ENCODE results near the gene APOD. TPM values are rescaled to one million over a fixed set of nuclear protein-coding genes. Genes with fewer than 3 reads are reported as not detected.
"Not testable (repeated sequence)": the region's sequence is repeated elsewhere in the genome, so short reads cannot be mapped to it uniquely, and the experiment has no call there.

APOD gene
- total RNA-seq, 1 experiment from 2014 or later, result not detected

GRCh38 chr3:195621095-195621494, 37.4 kb upstream of the APOD start:
- H2AK5ac ChIP-seq (ENCODE audit: insufficient read length, low read length); H3K4me1 ChIP-seq (ENCODE audit: insufficient read depth, low read length); H3K4me2 ChIP-seq (ENCODE audit: insufficient read depth, insufficient read length, low read length); DNase-seq; H3K18ac ChIP-seq (ENCODE audit: insufficient read length, low read depth, low read length); H3K27ac ChIP-seq (ENCODE audit: insufficient read length, low read depth, low read length); H3K9ac ChIP-seq (ENCODE audit: extremely low read depth, insufficient read length, low read length); H3K23ac ChIP-seq (ENCODE audit: insufficient read length, low read depth, low read length); H3K9me3 ChIP-seq (ENCODE audit: control insufficient read depth, low read depth, low read length); H3K4ac ChIP-seq (ENCODE audit: low read depth, low read length); H3K27me3 ChIP-seq (ENCODE audit: insufficient read depth, low read length); H2BK20ac ChIP-seq (ENCODE audit: low read depth, low read length, poor library complexity, severe bottlenecking); H2BK120ac ChIP-seq (ENCODE audit: low read depth, low read length, poor library complexity, severe bottlenecking); H3K56ac ChIP-seq (ENCODE audit: insufficient read length, low read depth, low read length); H3K9me3 Mint-ChIP-seq; H4K8ac ChIP-seq (replicated peaks; ENCODE audit: insufficient read length, low read depth, low read length); H3K27me3 Mint-ChIP-seq (ENCODE audit: low read depth); H3K36me3 Mint-ChIP-seq (ENCODE audit: insufficient read depth in 1 of 3, low read depth in 3 of 3); H2BK5ac ChIP-seq (ENCODE audit: insufficient read length, low read length); H3T11ph ChIP-seq (ENCODE audit: low read length); H3K79me1 ChIP-seq (ENCODE audit: insufficient read depth, low read depth, low read length, poor library complexity, severe bottlenecking); H3K23me2 ChIP-seq (ENCODE audit: insufficient read length, low read depth, low read length, poor library complexity, severe bottlenecking); H4K20me1 ChIP-seq (ENCODE audit: control insufficient read depth, insufficient read depth, insufficient read length); H4K5ac ChIP-seq (ENCODE audit: insufficient read length, low read depth, low read length); H3K14ac ChIP-seq (ENCODE audit: insufficient read depth, low read length); H3K27ac Mint-ChIP-seq; H3K4me3 Mint-ChIP-seq; H4K91ac ChIP-seq (ENCODE audit: insufficient read length, low read depth, low read length); H2BK12ac ChIP-seq (ENCODE audit: insufficient read length, low read depth, low read length); H3K4me1 Mint-ChIP-seq; H3K79me2 ChIP-seq (ENCODE audit: insufficient read depth, low read length); H2AFZ ChIP-seq (ENCODE audit: low read length); H2BK15ac ChIP-seq (ENCODE audit: low read depth, low read length): not testable (repeated sequence)
- no CpG with 5 or more reads among the region's 3 CpGs for WGBS (ENCODE audit: extremely low coverage, insufficient read length, low lambda C conversion rate)

- not testable (repeated sequence) for H4K5ac ChIP-seq (ENCODE audit: insufficient read length, low read depth, low read length); H3K18ac ChIP-seq (ENCODE audit: insufficient read length, low read depth, low read length); H2AFZ ChIP-seq (ENCODE audit: low read length); H3K4ac ChIP-seq (ENCODE audit: low read depth, low read length); H2BK12ac ChIP-seq (ENCODE audit: insufficient read length, low read depth, low read length); H3K4me2 ChIP-seq (ENCODE audit: insufficient read depth, insufficient read length, low read length); H3K14ac ChIP-seq (ENCODE audit: insufficient read depth, low read length); H3K9me3 Mint-ChIP-seq; H3K79me2 ChIP-seq (ENCODE audit: insufficient read depth, low read length); H3K9ac ChIP-seq (ENCODE audit: extremely low read depth, insufficient read length, low read length); H3K36me3 Mint-ChIP-seq (ENCODE audit: insufficient read depth in 1 of 3, low read depth in 3 of 3); H3K4me3 Mint-ChIP-seq; H4K91ac ChIP-seq (ENCODE audit: insufficient read length, low read depth, low read length); H3K27me3 ChIP-seq (ENCODE audit: insufficient read depth, low read length); H3K4me1 Mint-ChIP-seq; H3T11ph ChIP-seq (ENCODE audit: low read length); H2BK20ac ChIP-seq (ENCODE audit: low read depth, low read length, poor library complexity, severe bottlenecking); H2BK15ac ChIP-seq (ENCODE audit: low read depth, low read length); H3K4me1 ChIP-seq (ENCODE audit: insufficient read depth, low read length); H2BK5ac ChIP-seq (ENCODE audit: insufficient read length, low read length); DNase-seq; H3K27me3 Mint-ChIP-seq (ENCODE audit: low read depth); H3K27ac ChIP-seq (ENCODE audit: insufficient read length, low read depth, low read length); H2AK5ac ChIP-seq (ENCODE audit: insufficient read length, low read length); H2BK120ac ChIP-seq (ENCODE audit: low read depth, low read length, poor library complexity, severe bottlenecking); H3K56ac ChIP-seq (ENCODE audit: insufficient read length, low read depth, low read length); H3K9me3 ChIP-seq (ENCODE audit: control insufficient read depth, low read depth, low read length); H3K23ac ChIP-seq (ENCODE audit: insufficient read length, low read depth, low read length); H3K79me1 ChIP-seq (ENCODE audit: insufficient read depth, low read depth, low read length, poor library complexity, severe bottlenecking); H4K8ac ChIP-seq (replicated peaks; ENCODE audit: insufficient read length, low read depth, low read length); H4K20me1 ChIP-seq (ENCODE audit: control insufficient read depth, insufficient read depth, insufficient read length); H3K23me2 ChIP-seq (ENCODE audit: insufficient read length, low read depth, low read length, poor library complexity, severe bottlenecking); H3K27ac Mint-ChIP-seq
- no CpG with 5 or more reads among the region's 3 CpGs for WGBS (ENCODE audit: extremely low coverage, insufficient read length, low lambda C conversion rate)
These were observed 36.7 kb upstream of the APOD start for GRCh38 chr3:195620476-195620875.
